Endothelial cell of umbilical vein (primary cell): Measurements from ENCODE around the gene CSNK1G1. TPM values are rescaled to one million over a fixed set of nuclear protein-coding genes. Genes with fewer than 3 reads are reported as not detected.

Source experiments
- BruUV-seq: library from RNA; stranded (reverse); fragments of 400-500 nt; replicated peaks from 2 replicates; lab custom pipeline; 2021; lab: Mats Ljungman, UMichigan
- CTCF ChIA-PET: fragments of 300-600, 350-600 bp; sonication (Branson Sonifier 250); formaldehyde crosslinking; loops from one replicate; lab custom pipeline; 2021; ENCODE audit warnings: antibody characterized with exemption, inconsistent platforms; lab: Charles Lee
- POLR2A ChIA-PET: fragments of 300-600, 350-600 bp; sonication (Branson Sonifier 250); formaldehyde crosslinking; loops from one replicate; lab custom pipeline; 2021; ENCODE audit warnings: antibody characterized with exemption, inconsistent platforms; lab: Charles Lee
- DNase-seq: peaks from one replicate; pipeline ENCODE4 v3.0.0-alpha.2; 2011; ENCODE audit warnings: low read depth, low spot score
- FAIRE-seq: peaks from 2 replicates; lab custom pipeline; 2011; peaks lifted over from hg19 to GRCh38; lab: Jason Lieb, UNC
- H2AFZ ChIP-seq: 2 replicates; pipeline ENCODE4 v1.6.0; 2012; ENCODE audit warnings: low read depth, low read length, control low read depth, inconsistent platforms
- H3K27ac ChIP-seq: 2 replicates; pipeline ENCODE4 v1.5.1; 2011; ENCODE audit warnings: low read depth, mild to moderate bottlenecking, control low read depth, low read length, moderate library complexity; ENCODE audit not compliant: insufficient read depth
- H3K27me3 ChIP-seq, 2 experiments: 2 replicates each; pipeline versions ENCODE4 v1.6.0 to v1.6.1; 2011; ENCODE audit warnings: low read length in 2 of 2, mixed read lengths in 1 of 2; ENCODE audit not compliant: control insufficient read depth in 2 of 2, insufficient read depth in 2 of 2
- H3K36me3 ChIP-seq, 2 experiments: 2 replicates in 1 of 2; 3 replicates in 1 of 2; pipeline ENCODE4 v1.5.1; 2011; ENCODE audit warnings: low read length in 2 of 2, mild to moderate bottlenecking in 1 of 2, moderate library complexity in 1 of 2; ENCODE audit not compliant: control insufficient read depth in 2 of 2, insufficient read depth in 2 of 2; ENCODE audit errors: extremely low read depth in 1 of 2
- H3K4me1 ChIP-seq: 3 replicates; pipeline ENCODE4 v1.5.1; 2011; ENCODE audit warnings: mild to moderate bottlenecking, low read length; ENCODE audit not compliant: control insufficient read depth, insufficient read depth; ENCODE audit errors: extremely low read depth
- H3K4me2 ChIP-seq: 2 replicates; pipeline ENCODE4 v1.6.1; 2011; ENCODE audit warnings: low read length, control low read depth, mixed read lengths; ENCODE audit not compliant: insufficient read depth
- H3K4me3 ChIP-seq, 3 experiments: fragments of 200-600 bp in 1 of 3; sonication (generic), shearing (Covaris generic) in 1 of 3; replicated peaks in 1 of 3; 2 replicates each; pipeline ENCODE4 v1.5.1; 2011 to 2016; ENCODE audit warnings: control low read depth in 3 of 3, low read length in 3 of 3, mild to moderate bottlenecking in 2 of 3, inconsistent platforms in 1 of 3, low read depth in 1 of 3, moderate library complexity in 1 of 3; ENCODE audit not compliant: insufficient read depth in 1 of 3
- H3K79me2 ChIP-seq: 2 replicates; pipeline ENCODE4 v1.6.0; 2012; ENCODE audit warnings: low read length, inconsistent platforms; ENCODE audit not compliant: control insufficient read depth, insufficient read depth
- H3K9ac ChIP-seq: replicated peaks from 2 replicates; pipeline ENCODE3; 2011; ENCODE audit warnings: low read length, control low read depth; ENCODE audit not compliant: insufficient read depth; ENCODE audit errors: extremely low read depth
- H3K9me1 ChIP-seq: replicated peaks from 3 replicates; pipeline ENCODE4 v1.6.0; 2011; ENCODE audit warnings: mild to moderate bottlenecking, low read length; ENCODE audit not compliant: control insufficient read depth, insufficient read depth; ENCODE audit errors: extremely low read depth
- H3K9me3 ChIP-seq: replicated peaks from 2 replicates; pipeline ENCODE4 v1.5.1; 2012; ENCODE audit warnings: low read length, inconsistent platforms; ENCODE audit not compliant: control insufficient read depth, insufficient read depth
- H4K20me1 ChIP-seq: replicated peaks from 2 replicates; pipeline ENCODE3; 2011; ENCODE audit warnings: mild to moderate bottlenecking, low read length; ENCODE audit not compliant: control insufficient read depth, insufficient read depth; ENCODE audit errors: extremely low read depth
- CTCF ChIP-seq, 2 donors: IDR thresholded peaks; 1 replicate in 1 of 2; 2 replicates in 1 of 2; pipeline ENCODE4 v1.5.1; 2011; ENCODE audit warnings: low read length in 2 of 2, mild to moderate bottlenecking in 2 of 2, moderate library complexity in 2 of 2, control low read depth in 1 of 2, inconsistent platforms in 1 of 2, low read depth in 1 of 2; ENCODE audit not compliant: insufficient read depth in 1 of 2; ENCODE audit errors: extremely low read depth in 1 of 2
- EZH2 ChIP-seq: IDR thresholded peaks from 2 replicates; pipeline ENCODE4 v1.6.1; 2012; ENCODE audit warnings: borderline replicate concordance, low read depth, mild to moderate bottlenecking, moderate library complexity, low read length, inconsistent platforms; ENCODE audit not compliant: severe bottlenecking
- FOS ChIP-seq: IDR thresholded peaks from 2 replicates; pipeline ENCODE4 v1.6.1; 2011; ENCODE audit warnings: mild to moderate bottlenecking, low read length, moderate library complexity, borderline replicate concordance; ENCODE audit not compliant: insufficient read depth
- GATA2 ChIP-seq: IDR thresholded peaks from 2 replicates; pipeline ENCODE4 v1.7.0; 2011; ENCODE audit warnings: low read depth, mild to moderate bottlenecking, moderate library complexity, mixed read lengths, low read length; ENCODE audit not compliant: insufficient read length, insufficient read depth
- JUN ChIP-seq: IDR thresholded peaks from 2 replicates; pipeline ENCODE4 v1.6.1; 2011; ENCODE audit warnings: borderline replicate concordance, low read depth; ENCODE audit not compliant: insufficient read length, insufficient read depth
- MAX ChIP-seq: IDR thresholded peaks from 2 replicates; pipeline ENCODE4 v1.6.1; 2011; ENCODE audit not compliant: insufficient read depth, insufficient read length
- MYC ChIP-seq: IDR thresholded peaks from one replicate; pipeline ENCODE4 v1.6.1; 2011; ENCODE audit warnings: mild to moderate bottlenecking, low read depth, low read length
- POLR2A ChIP-seq: IDR thresholded peaks from 2 replicates; pipeline ENCODE4 v1.6.1; 2012; ENCODE audit warnings: low read depth, mild to moderate bottlenecking, control low read depth, low read length
- POLR2AphosphoS5 ChIP-seq: IDR thresholded peaks from 2 replicates; pipeline ENCODE4 v1.6.1; 2012; ENCODE audit warnings: low read depth, mild to moderate bottlenecking, control low read depth, low read length, moderate library complexity; ENCODE audit not compliant: insufficient read depth
- dilution Hi-C: fragments of 300-500 bp; cut with MboI; formaldehyde crosslinking; loops from one replicate; pipeline ENCODE4 v1.15.0; 2019; ENCODE audit warnings: low sequenced_read_pairs; ENCODE audit not compliant: extremely low pct_ligation_motif_present
- intact Hi-C: fragments of 100-400 bp; cut with micrococcal nuclease; formaldehyde crosslinking; loops from one replicate; pipeline ENCODE4 v1.10.0; 2022
- polyA plus RNA-seq, 4 experiments: library from polyadenylated mRNA; depleted of rRNA in 3 of 4; stranded (reverse) in 3 of 4; unstranded in 1 of 4; fragments of >200 nt; gene quantifications; 2 replicates each; pipeline versions ENCODE4 v1.2.1 to v1.2.3, GENCODE V29; 2011 to 2012; ENCODE audit warnings: missing spikeins in 1 of 4
- total RNA-seq: library from RNA; stranded (reverse); gene quantifications from 2 replicates; pipeline ENCODE4 v1.2.3, GENCODE V29; 2021

Gene CSNK1G1
- total and polyA plus RNA-seq, 2 donors (not counting 3 experiments of a cell fraction or from before 2014, with no cell fraction given), result 9.0 to 31.7 TPM

GRCh38 chr15:64211696-64212095 is 144.3 kb downstream of the CSNK1G1 start:
- dilution Hi-C loops (no loop called here), intact Hi-C loops (loop anchor here (10.0 kb wide), 1 partner anchor 443 kb away; no protein-coding TSS in a partner anchor)
- DNase-seq, result no peak
- Histone ChIP-seq H3K27ac (no peak overlapping the region), H3K4me3 (no peak overlapping the region), H4K20me1 (no peaks in the 10 kb centered on the region), H3K4me2 (no peak overlapping the region), H3K27me3 (no peaks in the 10 kb centered on the region), H3K4me1 (peaks cover 2% of the 10 kb centered on the region), H3K36me3 (peaks cover 0 to 10% of the 10 kb centered on the region in 2 experiments), H3K79me2 (no peaks in the 10 kb centered on the region), H2AFZ (no peak overlapping the region), H3K9ac (no peak overlapping the region), H3K9me1 (no peaks in the 10 kb centered on the region), H3K9me3 (no peaks in the 10 kb centered on the region)
- BruUV-seq, result no TSS peak
- ChIA-PET CTCF (no interaction called here), POLR2A (no interaction called here)
- FAIRE-seq, result no peak
- TF ChIP-seq POLR2A (no peak), GATA2 (no peak), MAX (no peak), JUN (no peak), FOS (no peak), CTCF (IDR thresholded peaks at IDR 0.05; ENCODE audit: extremely low read depth in 1 of 2, insufficient read depth in 1 of 2, low read depth in 1 of 2, low read length in 2 of 2) (no peak), EZH2 (no peak), POLR2AphosphoS5 (no peak), MYC (no peak)
